Naive thymus-derived CD4-positive, alpha-beta T cell (primary cell): Measurements from ENCODE around the gene HTR4. TPM values are rescaled to one million over a fixed set of nuclear protein-coding genes. Genes with fewer than 3 reads are reported as not detected.

Experiments
- ATAC-seq: fragments of 150-1000 bp; cut with Tn5 transposase; 2 replicates; pipeline ENCODE4 v1.10.0; 2021; ENCODE audit warnings: mild to moderate bottlenecking, moderate library complexity
- CTCF ChIA-PET: fragments of 350-600 bp; sonication (Branson Sonifier 250); formaldehyde crosslinking; loops from one replicate; lab custom pipeline; 2021; ENCODE audit warnings: antibody characterized with exemption; lab: Charles Lee
- POLR2A ChIA-PET: fragments of 350-600 bp; sonication (Branson Sonifier 250); formaldehyde crosslinking; loops from one replicate; lab custom pipeline; 2021; ENCODE audit warnings: antibody characterized with exemption, inconsistent platforms; lab: Charles Lee
- DNase-seq, 9 donors: peaks; one replicate each; pipeline versions ENCODE4 v3.0.0 to v3.0.0-alpha.2; 2020 to 2022; ENCODE audit warnings: mixed read lengths in 1 of 9
- H3K27ac ChIP-seq: one replicate; pipeline ENCODE4 v1.7.0; 2013; ENCODE audit warnings: mild to moderate bottlenecking, low read depth, low read length, moderate library complexity
- H3K27me3 ChIP-seq, 2 donors: one replicate each; pipeline ENCODE4 v1.7.0; 2013; ENCODE audit warnings: low read length in 2 of 2, mild to moderate bottlenecking in 2 of 2, moderate library complexity in 2 of 2; ENCODE audit not compliant: control insufficient read depth in 2 of 2, insufficient read depth in 2 of 2
- H3K36me3 ChIP-seq, 3 experiments: 1 replicate in 2 of 3; 2 replicates in 1 of 3; pipeline ENCODE4 v1.7.0; 2013; ENCODE audit warnings: low read length in 3 of 3, mild to moderate bottlenecking in 3 of 3, moderate library complexity in 1 of 3; ENCODE audit not compliant: insufficient read depth in 3 of 3, control insufficient read depth in 2 of 3
- H3K4me1 ChIP-seq, 2 donors: one replicate each; pipeline ENCODE4 v1.7.0; 2013; ENCODE audit warnings: low read length in 2 of 2, mild to moderate bottlenecking in 2 of 2, moderate library complexity in 1 of 2; ENCODE audit not compliant: control insufficient read depth in 2 of 2, insufficient read depth in 2 of 2
- H3K4me3 ChIP-seq: 2 replicates; pipeline ENCODE4 v1.7.0; 2013; ENCODE audit warnings: mild to moderate bottlenecking, low read length
- H3K9me3 ChIP-seq, 3 experiments: 1 replicate in 2 of 3; 2 replicates in 1 of 3; pipeline ENCODE4 v1.7.0; 2013; ENCODE audit warnings: low read length in 3 of 3; ENCODE audit not compliant: control insufficient read depth in 2 of 3
- H3K27ac Mint-ChIP-seq, 9 donors: one replicate each; pipeline ENCODE4 v1.8.0; 2020 to 2022; ENCODE audit warnings: mixed read lengths in 9 of 9, mild to moderate bottlenecking in 8 of 9, moderate library complexity in 5 of 9, inconsistent platforms in 2 of 9
- H3K27me3 Mint-ChIP-seq, 5 donors: one replicate each; pipeline ENCODE4 v1.8.0; 2021 to 2022; ENCODE audit warnings: mixed read lengths in 5 of 5, mild to moderate bottlenecking in 1 of 5
- H3K36me3 Mint-ChIP-seq, 5 donors: one replicate each; pipeline ENCODE4 v1.8.0; 2020 to 2022; ENCODE audit warnings: mixed read lengths in 5 of 5, mild to moderate bottlenecking in 3 of 5, inconsistent platforms in 1 of 5
- H3K4me1 Mint-ChIP-seq, 7 donors: one replicate each; pipeline ENCODE4 v1.8.0; 2020 to 2022; ENCODE audit warnings: mixed read lengths in 7 of 7, mild to moderate bottlenecking in 3 of 7, inconsistent platforms in 1 of 7
- H3K4me3 Mint-ChIP-seq, 10 donors: one replicate each; pipeline ENCODE4 v1.8.0; 2020 to 2022; ENCODE audit warnings: mild to moderate bottlenecking in 10 of 10, mixed read lengths in 10 of 10, moderate library complexity in 6 of 10, inconsistent platforms in 2 of 10
- H3K9me3 Mint-ChIP-seq, 11 donors: one replicate each; pipeline ENCODE4 v1.8.0; 2020 to 2022; ENCODE audit warnings: mixed read lengths in 11 of 11, mild to moderate bottlenecking in 4 of 11, inconsistent platforms in 1 of 11, moderate library complexity in 1 of 11
- intact Hi-C, 2 donors: fragments of 100-400 bp; cut with micrococcal nuclease; formaldehyde crosslinking; loops; one replicate each; pipeline ENCODE4 v1.15.1; 2023
- polyA plus RNA-seq, 2 donors: library from polyadenylated mRNA; unstranded; fragments of 300-500 nt; fragmentation: Illumina TruSeq; gene quantifications; one replicate each; pipeline ENCODE4 v1.2.3, GENCODE V29; 2021
- total RNA-seq, 6 experiments: library from RNA in 5 of 6; stranded (reverse) in 5 of 6; gene quantifications; 1 replicate in 5 of 6; 2 replicates in 1 of 6; pipeline ENCODE4 v1.2.3 and lab custom pipeline; 2021 to 2026

Gene HTR4
- total and polyA plus RNA-seq, 7 experiments from 2014 or later: not detected

DNA sequence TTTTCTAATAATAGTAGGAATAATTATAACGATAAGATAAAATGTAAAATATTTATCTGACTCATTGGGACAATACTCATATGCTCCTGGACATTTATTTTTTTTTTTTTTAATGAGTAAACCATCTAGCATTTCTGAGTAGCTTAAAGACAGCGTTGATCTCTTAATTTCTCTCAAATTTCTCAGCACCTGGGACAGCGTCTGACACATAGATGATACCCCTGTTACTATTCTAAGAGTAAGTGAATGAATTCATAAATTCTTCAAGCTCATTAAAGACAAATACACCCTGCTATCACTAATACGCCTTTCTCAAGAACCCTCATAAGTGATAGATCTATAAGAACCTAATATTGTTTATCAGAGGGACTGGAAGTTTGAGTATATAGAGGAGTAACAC, 12.0 kb upstream of the HTR4 start:
- Mint-ChIP-seq H3K27me3 (peaks cover 0 to 16% (median 8%) of the 10 kb centered on the region in 5 donors), H3K27ac (no peak overlapping the region), H3K9me3 (peaks cover 0 to 4% (median 0%) of the 10 kb centered on the region in 11 donors), H3K36me3 (no peaks in the 10 kb centered on the region), H3K4me3 (no peak overlapping the region), H3K4me1 (no peaks in the 10 kb centered on the region)
- H3K9me3 ChIP-seq: no peaks in the 10 kb centered on the region
- no peaks in the 10 kb centered on the region for H3K4me1 ChIP-seq
- H3K27me3 ChIP-seq: no peaks in the 10 kb centered on the region
- no peaks in the 10 kb centered on the region for H3K36me3 ChIP-seq
- no peak overlapping the region for H3K4me3 ChIP-seq
- intact Hi-C loops: no loop called here
- no peak for ATAC-seq
- ChIA-PET CTCF (no interaction called here), POLR2A (no interaction called here)
- no peak overlapping the region for H3K27ac ChIP-seq
- DNase-seq: no peak

DNA sequence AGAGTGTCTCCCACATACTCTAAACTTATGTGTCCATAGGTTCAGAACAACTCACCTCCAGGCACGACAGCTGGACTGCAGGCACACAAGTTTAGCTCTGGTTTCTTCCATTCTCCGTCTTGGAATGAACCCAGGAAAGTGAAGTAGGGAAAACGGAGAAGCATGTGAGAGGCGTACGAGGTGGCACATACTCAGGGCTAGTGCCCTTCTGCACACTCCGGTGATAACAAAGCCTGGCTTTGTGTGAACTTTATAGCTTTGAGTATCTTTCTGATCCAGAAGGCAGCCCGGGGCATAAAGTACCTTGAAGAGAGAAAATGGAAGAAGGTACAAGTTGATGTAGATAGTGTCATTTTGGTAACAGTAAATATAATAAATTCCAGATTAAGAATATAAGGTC, 11.1 kb upstream of the HTR4 start:
- H3K4me3 Mint-ChIP-seq: no peak overlapping the region
- CTCF ChIA-PET: no interaction called here
- ATAC-seq: no peak

DNA sequence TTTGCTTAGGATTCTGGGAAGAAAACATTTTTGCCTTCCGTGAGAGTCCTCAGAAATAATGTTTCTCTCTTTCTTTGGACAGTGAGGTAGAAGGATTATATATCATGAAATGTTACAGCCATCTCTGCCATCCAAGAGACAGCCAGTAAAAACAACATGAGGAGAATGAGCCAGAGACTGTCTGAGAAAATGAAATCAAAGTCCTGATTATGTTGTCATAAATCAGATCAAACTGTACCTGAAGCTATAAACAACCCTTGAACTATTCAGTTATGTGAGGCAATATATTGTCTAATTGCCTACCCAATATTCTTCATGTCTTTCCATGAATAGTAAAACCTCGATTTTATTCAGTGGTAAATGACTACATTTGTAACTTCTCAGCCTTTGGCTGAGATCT, 9.2 kb upstream of the HTR4 start:
- peaks cover 0 to 2% (median 0%) of the 10 kb centered on the region in 11 donors for H3K9me3 Mint-ChIP-seq
- intact Hi-C loops: no loop called here
- H3K4me1 Mint-ChIP-seq: no peaks in the 10 kb centered on the region
- peaks cover 15 to 31% (median 23%) of the 10 kb centered on the region in 5 donors for H3K27me3 Mint-ChIP-seq
- no peak overlapping the region for H3K27ac Mint-ChIP-seq
- POLR2A ChIA-PET: no interaction called here
- H3K4me3 ChIP-seq: no peak overlapping the region
- no peak for DNase-seq
- no peaks in the 10 kb centered on the region for H3K36me3 ChIP-seq
- no peaks in the 10 kb centered on the region for H3K27me3 ChIP-seq
- CTCF ChIA-PET: no interaction called here
- H3K4me1 ChIP-seq: no peaks in the 10 kb centered on the region
- H3K4me3 Mint-ChIP-seq: no peak overlapping the region
- ATAC-seq: no peak
- no peaks in the 10 kb centered on the region for H3K9me3 ChIP-seq
- no peaks in the 10 kb centered on the region for H3K36me3 Mint-ChIP-seq
- H3K27ac ChIP-seq: no peak overlapping the region

More for the DNA sequence above, 11.1 kb upstream of the HTR4 start:
- Mint-ChIP-seq H3K9me3 (peaks cover 0 to 4% (median 0%) of the 10 kb centered on the region in 11 donors), H3K27ac (no peak overlapping the region), H3K36me3 (no peaks in the 10 kb centered on the region), H3K27me3 (peaks cover 6 to 21% (median 13%) of the 10 kb centered on the region in 5 donors), H3K4me1 (no peaks in the 10 kb centered on the region)
- intact Hi-C loops: no loop called here
- Histone ChIP-seq H3K36me3 (no peaks in the 10 kb centered on the region), H3K4me1 (no peaks in the 10 kb centered on the region), H3K27ac (no peak overlapping the region), H3K9me3 (no peaks in the 10 kb centered on the region), H3K4me3 (no peak overlapping the region), H3K27me3 (no peaks in the 10 kb centered on the region)
- no peak for DNase-seq
- POLR2A ChIA-PET: no interaction called here

DNA sequence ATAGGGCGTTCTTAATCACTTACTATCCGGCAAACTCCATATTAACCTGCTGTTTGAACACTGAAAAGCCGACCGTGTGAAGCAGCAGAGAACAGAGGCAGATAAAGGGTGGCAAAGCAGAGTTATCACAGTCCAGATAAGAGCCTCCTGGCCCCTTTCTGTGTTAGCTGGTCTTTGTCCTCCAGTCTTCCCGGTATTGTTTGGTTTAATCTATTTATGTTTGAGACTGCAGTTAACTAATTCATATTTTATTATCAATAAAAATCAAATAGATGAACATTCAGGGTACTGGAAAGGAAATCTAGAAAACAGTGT, 6.0 kb upstream of the HTR4 start:
- H3K27ac ChIP-seq: no peak overlapping the region
- H3K4me3 Mint-ChIP-seq: no peak overlapping the region
- ChIA-PET POLR2A (no interaction called here), CTCF (no interaction called here)
- peaks cover 32 to 48% (median 40%) of the 10 kb centered on the region in 5 donors for H3K27me3 Mint-ChIP-seq
- DNase-seq (no peak), ATAC-seq (no peak)
- no peaks in the 10 kb centered on the region for H3K4me1 ChIP-seq
- H3K27me3 ChIP-seq: no peaks in the 10 kb centered on the region
- no peak overlapping the region for H3K27ac Mint-ChIP-seq
- no peaks in the 10 kb centered on the region for H3K4me1 Mint-ChIP-seq
- H3K9me3 ChIP-seq: no peaks in the 10 kb centered on the region
- peaks cover 0 to 4% (median 0%) of the 10 kb centered on the region in 11 donors for H3K9me3 Mint-ChIP-seq
- H3K36me3 ChIP-seq: no peaks in the 10 kb centered on the region
- H3K4me3 ChIP-seq: no peak overlapping the region
- H3K36me3 Mint-ChIP-seq: no peaks in the 10 kb centered on the region
- intact Hi-C loops: no loop called here

DNA sequence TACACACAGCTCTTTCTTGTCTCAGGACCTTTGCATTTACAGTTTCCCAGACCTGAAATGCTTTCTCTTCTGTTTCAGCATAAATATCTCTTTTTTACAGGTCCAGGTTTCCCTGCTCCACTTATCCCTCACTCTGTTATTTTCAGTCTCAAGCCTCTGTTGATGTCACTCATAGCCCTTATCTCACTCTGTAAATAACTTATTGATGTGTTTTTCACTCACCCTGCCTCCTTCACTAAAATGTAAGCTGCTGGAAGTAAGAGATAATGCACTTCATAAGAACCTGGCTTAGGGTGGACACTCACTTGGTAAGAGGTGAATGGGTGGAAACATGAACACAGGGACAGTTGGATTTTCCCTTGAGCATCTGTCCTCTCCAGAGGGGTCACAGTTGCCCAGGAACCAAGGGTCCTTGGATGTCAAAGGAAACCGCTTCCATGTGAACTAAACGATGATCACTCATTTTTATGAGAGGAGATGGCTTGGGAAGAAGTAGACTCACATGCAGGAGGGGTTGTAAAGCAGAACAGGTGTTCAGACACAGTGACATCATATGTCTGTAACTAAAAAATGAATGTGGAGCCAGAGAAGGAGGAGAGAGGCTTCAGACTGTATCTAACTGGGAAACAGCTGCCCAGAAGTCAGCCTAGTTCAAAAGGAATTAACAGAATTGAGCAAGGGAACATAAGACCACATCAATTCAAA, 5.5 kb upstream of the HTR4 start:
- no peak overlapping the region for H3K27ac ChIP-seq
- H3K4me1 ChIP-seq: no peaks in the 10 kb centered on the region
- H3K4me3 ChIP-seq: no peak overlapping the region
- H3K36me3 ChIP-seq: no peaks in the 10 kb centered on the region
- ChIA-PET POLR2A (no interaction called here), CTCF (no interaction called here)
- Mint-ChIP-seq H3K4me3 (no peak overlapping the region), H3K27me3 (peaks cover 36 to 49% (median 43%) of the 10 kb centered on the region in 5 donors), H3K9me3 (peaks cover 0 to 4% (median 0%) of the 10 kb centered on the region in 11 donors), H3K27ac (no peak overlapping the region), H3K36me3 (no peaks in the 10 kb centered on the region), H3K4me1 (no peaks in the 10 kb centered on the region)
- no peak for DNase-seq
- no peak for ATAC-seq
- intact Hi-C loops: no loop called here
- no peaks in the 10 kb centered on the region for H3K27me3 ChIP-seq
- H3K9me3 ChIP-seq: no peaks in the 10 kb centered on the region

DNA sequence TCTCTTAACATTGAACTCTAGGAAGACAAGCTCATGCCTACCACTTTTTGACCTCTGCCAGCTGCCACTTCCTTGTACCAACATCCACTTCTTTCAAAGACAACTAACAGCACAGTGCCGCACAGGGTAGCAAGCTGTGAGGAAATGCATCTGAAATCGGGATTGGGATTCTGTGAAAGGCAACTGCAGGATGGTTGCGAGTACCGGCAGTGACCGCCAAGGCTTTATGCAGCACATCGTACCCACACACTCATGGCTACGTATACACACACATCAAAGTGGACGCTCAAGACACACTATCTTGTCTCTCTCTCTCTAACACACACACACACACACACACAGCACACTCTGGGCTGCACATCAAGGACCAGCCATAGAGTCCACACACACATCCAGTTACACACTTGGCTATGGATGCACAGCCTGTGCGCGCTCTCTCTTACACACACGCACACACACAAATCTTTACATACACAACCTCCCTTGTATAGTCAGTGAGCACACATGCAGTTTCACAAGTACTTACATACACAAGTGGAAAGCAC, 964 bp downstream of the HTR4 start:
- H3K9me3 Mint-ChIP-seq: peaks cover 0 to 4% (median 0%) of the 10 kb centered on the region in 11 donors
- H3K36me3 ChIP-seq: no peaks in the 10 kb centered on the region
- no peaks in the 10 kb centered on the region for H3K9me3 ChIP-seq
- CTCF ChIA-PET: no interaction called here
- H3K36me3 Mint-ChIP-seq: peaks cover 0 to 4% (median 0%) of the 10 kb centered on the region in 5 donors
- DNase-seq (no peak), ATAC-seq (peak; percentile 24)
- peaks cover 0 to 6% of the 10 kb centered on the region in 2 donors for H3K27me3 ChIP-seq
- H3K27me3 Mint-ChIP-seq: peaks cover 49 to 63% (median 60%) of the 10 kb centered on the region in 5 donors
- H3K4me3 ChIP-seq: no peak overlapping the region
- no peak overlapping the region for H3K4me3 Mint-ChIP-seq
- POLR2A ChIA-PET: no interaction called here
- peaks cover 0 to 4% (median 0%) of the 10 kb centered on the region in 7 donors for H3K4me1 Mint-ChIP-seq
- no peak overlapping the region for H3K27ac ChIP-seq
- H3K4me1 ChIP-seq: no peaks in the 10 kb centered on the region
- intact Hi-C loops: no loop called here
- no peak overlapping the region for H3K27ac Mint-ChIP-seq

DNA sequence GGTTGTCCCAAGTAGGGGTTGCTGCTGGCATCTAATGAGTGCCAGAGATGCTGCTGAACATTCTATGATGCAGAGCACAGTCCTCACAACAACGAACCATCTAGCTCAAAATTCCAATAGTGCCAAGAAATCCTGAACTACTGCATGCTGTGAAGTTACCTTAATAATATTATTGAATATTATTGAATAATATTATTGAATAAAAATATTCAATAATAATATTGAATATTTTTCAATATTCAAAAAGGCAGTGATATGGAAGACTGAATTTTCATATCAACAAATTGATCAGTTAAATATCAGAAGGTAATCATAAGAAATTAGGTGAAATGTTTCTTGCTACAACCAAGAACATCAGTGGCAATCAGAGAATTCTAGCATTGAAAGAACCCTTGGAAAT, 2.8 kb downstream of the HTR4 start:
- Mint-ChIP-seq H3K9me3 (peaks cover 0 to 2% (median 0%) of the 10 kb centered on the region in 11 donors), H3K27me3 (peaks cover 46 to 70% (median 61%) of the 10 kb centered on the region in 5 donors), H3K27ac (no peak overlapping the region), H3K36me3 (peaks cover 0 to 4% (median 0%) of the 10 kb centered on the region in 5 donors), H3K4me3 (no peak overlapping the region), H3K4me1 (peaks cover 0 to 4% (median 0%) of the 10 kb centered on the region in 7 donors)
- no peak for ATAC-seq
- Histone ChIP-seq H3K9me3 (no peaks in the 10 kb centered on the region), H3K27ac (no peak overlapping the region), H3K4me1 (no peaks in the 10 kb centered on the region), H3K36me3 (no peaks in the 10 kb centered on the region), H3K4me3 (no peak overlapping the region), H3K27me3 (peaks cover 0 to 6% of the 10 kb centered on the region in 2 donors)
- CTCF ChIA-PET: no interaction called here
- intact Hi-C loops: no loop called here
- no peak for DNase-seq
- POLR2A ChIA-PET: no interaction called here
